ENCODE data around the gene ADAMTS1.
"Not testable (repeated sequence)": the region's sequence is repeated elsewhere in the genome, so short reads cannot be mapped to it uniquely, and the experiment has no call there.

The ADAMTS1 gene

GRCh38 chr21:26845066-26845758 is at the start of gene ADAMTS1:
ADAMTS1 (minus strand) TSS chr21:26845409; CDS start chr21:26844954, 455 bp downstream.
- no peak for DNase-seq

- no peak for DNase-seq
Observed at GRCh38 chr21:26892151-26892550, 46.9 kb upstream of the ADAMTS1 start.

GRCh38 chr21:26888931-26889330 is 43.7 kb upstream of the ADAMTS1 start:
- no peak for DNase-seq

- no peak for DNase-seq
Observed at GRCh38 chr21:26888256-26888655, 43.0 kb upstream of the ADAMTS1 start.

GRCh38 chr21:26887251-26887650 is 42.0 kb upstream of the ADAMTS1 start:
- DNase-seq: no peak

- no peak for DNase-seq
Observed at GRCh38 chr21:26884436-26884835, 39.2 kb upstream of the ADAMTS1 start.

GRCh38 chr21:26883768-26884167 is 38.6 kb upstream of the ADAMTS1 start:
- no peak for DNase-seq

- no peak for DNase-seq
Observed at GRCh38 chr21:26881504-26882228, 36.5 kb upstream of the ADAMTS1 start.

- no peak for DNase-seq
Observed at GRCh38 chr21:26877018-26877417, 31.8 kb upstream of the ADAMTS1 start.

GRCh38 chr21:26874347-26874746 is 29.1 kb upstream of the ADAMTS1 start:
- no peak for DNase-seq

- no peak for DNase-seq
Observed at GRCh38 chr21:26865857-26866256, 20.6 kb upstream of the ADAMTS1 start.

GRCh38 chr21:26856871-26857350 is 11.7 kb upstream of the ADAMTS1 start:
- not testable (repeated sequence) for DNase-seq

GRCh38 chr21:26854695-26855094 is 9.5 kb upstream of the ADAMTS1 start:
- not testable (repeated sequence) for DNase-seq

- no peak for DNase-seq
Observed at GRCh38 chr21:26852423-26852822, 7.2 kb upstream of the ADAMTS1 start.

- no peak for DNase-seq
Observed at GRCh38 chr21:26851109-26851944, 6.1 kb upstream of the ADAMTS1 start.

- DNase-seq: no peak
Observed at GRCh38 chr21:26850116-26850643, 5.0 kb upstream of the ADAMTS1 start.

- DNase-seq: no peak
Observed at GRCh38 chr21:26849428-26850115, 4.4 kb upstream of the ADAMTS1 start.

- DNase-seq: no peak
Observed at GRCh38 chr21:26847921-26848320, 2.7 kb upstream of the ADAMTS1 start.

GRCh38 chr21:26847002-26847401 is 1.8 kb upstream of the ADAMTS1 start:
- no peak for DNase-seq

- no peak for DNase-seq
Observed at GRCh38 chr21:26846036-26846931, 1.1 kb upstream of the ADAMTS1 start.

- no peak for DNase-seq
Observed at GRCh38 chr21:26845759-26846035, 488 bp upstream of the ADAMTS1 start.

All from activated CD4-positive, alpha-beta T cell treated with anti-CD3 and anti-CD28 coated beads, Interleukin-2, amount 50 U/mL, for 4 hours (primary cell).